ENCODE data around the gene DONSON.

The DONSON gene

DNA sequence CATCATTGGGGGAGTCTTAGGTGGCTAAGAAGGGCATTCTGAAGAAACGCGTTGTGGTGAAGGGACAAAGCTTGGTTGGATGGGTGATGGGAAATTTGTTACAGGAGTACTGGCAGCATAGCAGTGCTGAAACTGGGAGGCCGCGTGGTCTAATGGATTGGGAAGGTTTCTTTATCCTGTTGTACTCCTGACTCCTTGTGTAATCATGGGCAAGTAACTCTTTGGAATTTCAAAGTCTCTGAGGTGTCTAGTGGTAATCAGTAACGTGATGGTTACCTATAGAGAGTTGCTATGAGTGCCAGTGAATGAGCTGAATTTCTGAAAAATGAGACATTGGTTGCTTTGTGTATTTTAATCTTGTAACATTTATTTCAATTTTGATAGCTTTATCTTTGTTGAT is 18.5 kb downstream of the DONSON start:
- TF ChIP-seq CTCF (IDR thresholded peaks at IDR 0.05), result no peak

DNA sequence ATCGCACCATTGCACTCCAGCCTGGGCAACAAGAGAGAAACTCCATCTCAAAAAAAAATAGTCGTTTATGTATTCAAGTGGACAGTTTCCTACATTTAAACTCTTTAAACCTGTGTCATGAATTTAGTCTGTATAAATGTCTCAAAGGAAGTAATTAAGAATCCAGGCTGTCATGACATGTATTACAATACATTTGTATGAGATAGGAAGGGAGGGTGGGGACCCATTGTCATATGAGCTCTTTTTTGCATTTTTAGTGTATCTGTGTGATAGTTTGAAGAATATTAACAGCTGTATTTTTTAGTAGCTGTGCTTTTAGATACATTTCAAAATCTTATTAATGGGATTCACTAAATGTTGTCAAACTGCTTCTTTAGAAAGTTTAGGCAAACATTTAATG is 20.0 kb downstream of the DONSON start:
- TF ChIP-seq CTCF (IDR thresholded peaks at IDR 0.05), result no peak

DNA sequence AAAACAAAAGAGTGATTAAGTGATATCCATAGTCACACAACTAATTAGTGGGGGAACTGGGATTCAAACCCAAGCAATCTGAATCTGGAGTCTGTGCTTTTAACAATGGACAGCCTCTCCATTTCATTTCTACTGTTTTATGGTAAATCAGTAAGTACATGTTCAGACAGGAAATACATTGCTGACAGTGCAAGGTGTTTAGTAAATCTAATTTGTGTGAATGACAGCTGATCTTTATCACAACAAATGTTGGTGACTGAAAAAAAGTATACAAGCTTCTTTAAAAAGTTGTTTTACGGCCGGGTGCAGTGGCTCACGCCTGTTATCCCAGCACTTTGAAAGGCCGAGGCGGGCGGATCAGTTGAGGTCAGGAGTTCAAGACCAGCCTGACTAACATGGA is 20.6 kb downstream of the DONSON start:
- TF ChIP-seq CTCF (IDR thresholded peaks at IDR 0.05), result no peak

DNA sequence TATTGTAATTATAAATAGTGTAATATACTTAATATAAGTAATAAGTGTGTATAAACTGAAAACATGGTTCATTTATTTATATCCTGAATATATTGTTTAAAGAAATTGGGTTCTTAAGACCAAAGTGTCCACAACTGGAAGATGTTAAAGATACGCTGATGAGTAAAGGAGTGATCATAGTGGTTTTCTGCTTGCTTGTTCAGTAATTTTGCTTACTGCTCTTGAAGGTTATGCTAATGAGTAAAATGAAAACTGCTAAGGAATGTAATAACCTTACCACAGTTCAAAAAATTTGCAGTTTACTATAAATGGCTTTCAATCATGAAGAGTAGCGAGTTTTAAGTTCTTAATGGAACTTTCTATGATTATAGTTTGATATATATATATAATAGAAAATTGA is 22.0 kb downstream of the DONSON start:
- TF ChIP-seq CTCF (IDR thresholded peaks at IDR 0.05), result no peak

GRCh38 chr21:33562389-33562788 is 26.1 kb downstream of the DONSON start:
- TF ChIP-seq CTCF (IDR thresholded peaks at IDR 0.05), result no peak

DNA sequence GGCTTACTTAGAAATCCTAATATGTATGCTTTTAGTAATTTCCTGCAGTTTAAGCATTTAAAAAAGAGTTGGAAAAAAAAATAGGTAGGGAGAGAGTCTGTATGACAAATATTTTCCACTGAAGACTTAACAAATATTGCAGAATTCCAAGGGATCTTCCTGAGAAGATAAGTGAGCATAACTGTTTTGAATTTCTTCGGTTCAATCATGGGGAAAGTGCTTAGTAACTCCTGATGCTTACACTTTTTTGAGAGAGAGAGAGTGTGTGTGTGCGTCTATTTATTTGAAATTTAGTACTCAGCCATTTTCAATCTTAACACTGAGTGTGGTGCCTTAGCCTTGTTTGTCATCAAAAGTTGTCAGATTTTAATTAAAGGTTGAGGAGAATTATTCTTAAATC is 27.1 kb downstream of the DONSON start:
- TF ChIP-seq CTCF (IDR thresholded peaks at IDR 0.05), result no peak

DNA sequence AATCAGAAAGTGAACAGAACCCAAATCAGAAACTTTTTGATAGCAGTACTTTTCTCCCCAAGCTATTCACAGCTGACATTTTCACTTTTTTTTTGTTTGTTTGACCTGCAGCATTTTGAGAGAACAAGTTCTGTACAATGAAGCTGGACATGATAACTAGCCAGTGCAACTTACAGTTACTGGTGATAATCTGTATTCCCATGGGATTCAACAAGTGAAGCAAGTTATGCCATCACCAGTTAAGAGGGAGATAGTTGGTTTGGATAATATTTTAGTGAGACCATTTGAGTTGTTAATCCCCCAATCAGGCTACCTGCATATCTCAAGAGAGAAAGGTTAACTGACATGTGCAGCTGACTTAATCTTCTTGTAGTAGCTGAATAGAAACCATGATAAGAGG is 27.5 kb downstream of the DONSON start:
- TF ChIP-seq CTCF (IDR thresholded peaks at IDR 0.05), result no peak

DNA sequence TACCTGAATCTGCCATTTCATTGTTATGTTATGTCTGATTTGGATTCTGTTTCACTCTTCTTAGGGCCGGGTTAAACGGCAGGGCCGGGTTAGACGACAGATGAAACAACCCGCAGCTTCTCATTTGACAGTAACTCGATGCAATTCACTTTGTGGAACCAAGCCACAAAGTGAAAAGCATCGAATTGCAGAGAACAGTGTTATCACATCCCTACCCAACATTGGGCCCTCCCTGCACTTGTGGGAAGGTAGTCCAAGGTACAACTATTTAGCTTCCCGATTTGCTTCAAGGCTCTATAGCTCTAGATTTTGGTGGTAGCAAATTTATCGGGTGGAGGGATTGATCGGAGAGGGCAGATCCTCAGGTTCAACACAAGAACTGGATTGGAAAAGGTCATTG is 28.7 kb downstream of the DONSON start:
- TF ChIP-seq CTCF (IDR thresholded peaks at IDR 0.05), result no peak

Data from LNCAP (cell line).